ENCODE data around the gene RPRD2.

- TF ChIP-seq EZH2phosphoT487 (IDR thresholded peaks at IDR 0.05; ENCODE audit: borderline replicate concordance, low read length) (no peak), CTCF (conservative IDR thresholded peaks at IDR 0.05; ENCODE audit: low read depth, low read length) (no peak)
Observed at GRCh38 chr1:150487763-150488115, 123.8 kb downstream of the RPRD2 start.
